GM12872 (cell line): ENCODE measurements around the gene PTX4.

Source experiments
- TF ChIP-seq, protein P1 (sequence below): IDR thresholded peaks from 3 replicates; pipeline ENCODE4 v1.5.1; 2011; ENCODE audit warnings: low read depth, mild to moderate bottlenecking, low read length, moderate library complexity; ENCODE audit not compliant: insufficient read depth

The PTX4 gene

DNA sequence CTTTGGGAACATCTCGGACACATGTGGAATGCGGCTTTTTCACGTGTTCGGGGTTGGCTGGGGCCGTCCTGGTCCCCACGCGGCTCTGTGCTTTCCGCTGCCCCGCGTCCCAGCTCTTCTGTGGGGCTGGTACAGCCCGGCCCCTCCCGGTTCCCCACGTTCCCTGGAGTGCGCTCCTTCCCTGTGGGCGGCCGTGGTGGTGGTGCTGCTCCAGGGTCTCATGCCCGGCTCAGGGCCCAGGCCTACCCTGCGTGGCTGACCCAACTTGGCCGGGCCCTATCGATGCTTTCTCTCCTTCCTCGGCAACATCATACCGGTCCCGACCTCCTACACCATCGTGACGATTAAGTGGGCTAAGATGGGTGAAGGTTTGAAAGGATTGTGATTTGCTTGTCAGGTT is 7.7 kb upstream of the PTX4 start:
- TF ChIP-seq, protein P1, sequence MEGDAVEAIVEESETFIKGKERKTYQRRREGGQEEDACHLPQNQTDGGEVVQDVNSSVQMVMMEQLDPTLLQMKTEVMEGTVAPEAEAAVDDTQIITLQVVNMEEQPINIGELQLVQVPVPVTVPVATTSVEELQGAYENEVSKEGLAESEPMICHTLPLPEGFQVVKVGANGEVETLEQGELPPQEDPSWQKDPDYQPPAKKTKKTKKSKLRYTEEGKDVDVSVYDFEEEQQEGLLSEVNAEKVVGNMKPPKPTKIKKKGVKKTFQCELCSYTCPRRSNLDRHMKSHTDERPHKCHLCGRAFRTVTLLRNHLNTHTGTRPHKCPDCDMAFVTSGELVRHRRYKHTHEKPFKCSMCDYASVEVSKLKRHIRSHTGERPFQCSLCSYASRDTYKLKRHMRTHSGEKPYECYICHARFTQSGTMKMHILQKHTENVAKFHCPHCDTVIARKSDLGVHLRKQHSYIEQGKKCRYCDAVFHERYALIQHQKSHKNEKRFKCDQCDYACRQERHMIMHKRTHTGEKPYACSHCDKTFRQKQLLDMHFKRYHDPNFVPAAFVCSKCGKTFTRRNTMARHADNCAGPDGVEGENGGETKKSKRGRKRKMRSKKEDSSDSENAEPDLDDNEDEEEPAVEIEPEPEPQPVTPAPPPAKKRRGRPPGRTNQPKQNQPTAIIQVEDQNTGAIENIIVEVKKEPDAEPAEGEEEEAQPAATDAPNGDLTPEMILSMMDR: no peak

DNA sequence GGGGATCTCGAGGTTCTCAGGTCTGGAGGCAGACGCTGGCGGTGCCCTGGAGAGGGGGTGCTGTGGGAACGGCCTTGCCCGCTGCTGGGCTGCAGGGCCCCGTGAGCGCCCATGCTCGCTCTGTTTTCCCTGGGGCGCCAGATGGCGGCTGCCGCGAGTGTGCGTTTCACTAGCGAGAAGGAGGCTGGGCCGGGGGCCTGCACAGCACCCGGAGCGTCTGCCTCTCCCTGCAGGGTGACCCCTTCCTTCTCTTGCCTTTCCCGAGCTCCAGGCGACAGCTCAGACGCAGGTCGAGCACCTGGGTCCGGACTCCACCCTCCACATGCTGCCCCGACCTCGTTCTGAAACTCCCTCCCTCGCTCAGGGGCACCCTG is 7.1 kb upstream of the PTX4 start:
- TF ChIP-seq, protein P1: no peak

DNA sequence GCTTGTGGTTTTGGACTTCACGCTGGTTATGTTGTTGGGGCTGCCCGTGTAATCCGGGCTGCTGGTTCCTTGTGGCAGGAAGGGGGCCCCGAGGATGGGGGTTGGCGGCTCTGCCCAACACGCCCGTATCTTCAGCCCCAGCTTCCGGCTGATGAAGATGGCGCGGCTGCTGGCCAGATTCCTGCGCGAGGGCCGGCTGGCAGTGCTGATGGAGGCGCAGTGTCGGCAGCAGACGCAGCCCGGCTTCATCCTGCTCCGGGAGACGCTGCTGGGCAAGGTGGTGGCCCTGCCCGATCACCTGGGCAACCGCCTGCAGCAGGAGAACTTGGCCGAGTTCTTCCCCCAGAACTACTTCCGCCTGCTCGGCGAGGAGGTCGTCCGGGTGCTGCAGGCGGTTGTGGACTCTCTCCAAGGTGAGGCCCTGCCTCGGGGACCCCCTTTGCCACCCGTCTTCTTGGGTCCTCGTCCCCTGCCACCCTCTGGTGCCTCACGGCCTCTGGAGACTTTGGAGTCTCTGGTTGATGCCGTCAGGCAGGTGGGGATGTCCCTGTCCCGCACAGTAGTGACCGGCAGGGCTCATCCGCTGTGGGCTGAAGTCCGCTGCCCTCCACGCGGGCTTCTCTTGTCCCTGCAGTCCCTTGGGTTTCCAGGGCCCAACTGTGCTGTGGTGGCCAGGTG is 6.6 kb upstream of the PTX4 start:
- TF ChIP-seq, protein P1: no peak

DNA sequence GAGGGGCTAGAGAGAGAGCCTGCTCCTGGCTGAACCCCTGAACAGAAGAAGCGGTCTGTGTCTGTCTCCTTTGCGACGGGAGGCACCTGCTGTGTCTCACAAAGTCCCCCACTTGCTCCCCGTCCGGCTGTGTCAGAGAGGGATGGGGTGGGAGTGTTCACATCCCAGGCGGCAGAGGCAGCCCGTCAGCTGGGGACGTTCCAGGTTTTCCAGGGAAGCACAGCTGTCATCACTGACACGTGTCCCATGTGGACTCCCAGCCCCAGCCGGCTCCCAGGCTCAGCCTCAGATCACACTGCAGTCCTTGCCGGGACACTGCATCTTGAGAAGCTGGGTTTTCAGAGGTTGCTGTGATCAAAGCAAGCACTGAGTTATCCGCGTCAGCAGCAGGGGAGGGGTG is 6.0 kb upstream of the PTX4 start:
- TF ChIP-seq, protein P1: no peak

DNA sequence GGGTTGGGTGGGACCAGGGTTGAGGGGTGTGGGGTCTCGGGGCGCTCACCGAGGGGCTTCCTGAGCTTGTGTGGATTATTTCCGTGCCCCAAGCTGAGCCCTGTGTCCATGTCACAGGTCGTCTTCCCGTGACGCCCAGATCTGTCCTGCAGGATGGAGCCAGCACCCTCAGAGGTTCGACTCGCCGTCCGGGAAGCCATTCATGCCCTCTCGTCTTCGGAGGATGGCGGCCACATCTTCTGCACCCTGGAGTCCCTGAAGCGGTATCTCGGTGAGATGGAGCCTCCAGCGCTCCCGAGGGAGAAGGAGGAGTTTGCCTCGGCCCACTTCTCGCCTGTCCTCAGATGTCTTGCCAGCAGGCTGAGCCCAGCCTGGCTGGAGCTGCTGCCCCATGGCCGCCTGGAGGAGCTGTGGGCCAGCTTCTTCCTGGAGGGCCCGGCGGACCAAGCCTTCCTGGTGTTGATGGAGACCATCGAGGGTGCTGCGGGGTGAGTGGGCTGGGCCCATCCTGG is 5.4 kb upstream of the PTX4 start:
- TF ChIP-seq, protein P1: 0 out of 3 replicates have a peak, but pooled peaks have one; percentile 15

DNA sequence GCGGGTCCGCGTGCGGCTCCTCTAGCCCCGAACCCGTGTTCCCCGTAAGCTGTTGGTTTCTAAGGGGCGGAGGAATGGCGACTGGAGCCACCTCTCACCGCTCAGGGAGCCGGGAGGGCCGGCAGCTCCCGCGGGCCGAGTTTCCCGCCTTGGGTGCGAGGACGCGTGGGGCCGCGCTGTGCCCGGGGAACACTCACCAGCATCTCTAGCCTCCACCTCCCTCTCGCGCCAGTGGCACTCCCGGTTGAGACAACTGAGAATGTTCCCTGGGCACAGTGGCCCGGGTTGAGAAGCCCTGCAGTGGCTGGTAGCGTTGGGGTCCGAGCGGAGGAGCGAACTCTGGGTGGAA is 5.0 kb upstream of the PTX4 start:
- TF ChIP-seq, protein P1: no peak

DNA sequence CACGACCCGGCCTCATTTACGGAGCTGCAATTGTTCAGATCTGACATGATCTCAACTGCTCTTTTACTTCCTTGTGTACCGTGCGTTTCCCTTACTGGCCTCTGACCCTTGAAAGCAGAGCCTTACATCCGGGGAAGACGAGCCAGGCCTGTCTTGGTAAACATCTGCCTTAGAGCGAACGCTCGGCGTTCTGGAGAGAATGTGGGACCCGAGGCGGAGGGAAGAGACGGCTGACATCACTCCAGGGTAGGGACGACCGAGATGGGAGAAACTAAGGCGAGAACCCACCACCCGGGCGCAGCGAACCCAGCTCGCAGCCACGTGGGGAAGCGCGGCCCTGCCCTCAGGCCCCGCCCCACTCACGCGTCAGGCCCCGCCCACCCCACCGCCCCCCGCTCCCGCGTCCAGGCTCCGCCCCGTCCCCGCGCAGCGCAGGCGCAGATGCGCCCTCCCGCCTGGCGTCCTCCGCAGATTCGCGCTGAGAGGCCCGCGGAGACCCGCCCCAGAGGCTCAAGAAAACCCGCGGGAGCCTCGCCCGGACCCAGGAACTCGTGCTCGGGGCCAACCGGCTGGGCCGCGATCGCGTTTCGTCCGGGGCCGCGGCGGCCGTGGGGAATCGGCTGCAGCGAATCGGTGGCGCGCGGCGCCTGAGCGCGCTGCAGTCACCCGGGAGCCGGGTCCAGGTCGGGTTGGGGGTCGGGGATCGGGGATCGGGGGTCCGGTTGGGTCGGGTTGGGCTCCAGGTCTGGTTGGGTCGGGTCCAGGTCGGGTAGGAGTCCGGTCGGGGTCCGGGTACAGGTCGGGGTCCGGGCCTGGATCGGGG is 4.4 kb upstream of the PTX4 start, which contains the start of gene TELO2:
Gene TELO2, plus strand, starts transcription at position 438 of the 823 bp plus-strand sequence. CDS start 922 bp downstream, outside the sequence.
- TF ChIP-seq, protein P1: no peak
